SJCRH30 (cell line): ENCODE data around the gene MAP3K14. TPM values are rescaled to one million over a fixed set of nuclear protein-coding genes. Genes with fewer than 3 reads are reported as not detected.
A peak's percentile ranks its signal among the peaks of the same experiment; 100 is the strongest.

ENCODE experiments used
- DNase-seq, 2 experiments: peaks; one replicate each; pipeline ENCODE4 v3.0.0-alpha.2; 2015 to 2020
- H3K27ac ChIP-seq: fragments of 250-450 bp; sonication (Bioruptor Pico); 2 replicates; pipeline ENCODE4 v1.5.1; 2020; ENCODE audit warnings: mild to moderate bottlenecking, moderate library complexity
- H3K27me3 ChIP-seq: fragments of 250-450 bp; sonication (Bioruptor Pico); 2 replicates; pipeline ENCODE4 v1.5.1; 2020; ENCODE audit warnings: mild to moderate bottlenecking, moderate library complexity
- H3K36me3 ChIP-seq: fragments of 250-450 bp; sonication (Bioruptor Pico); 2 replicates; pipeline ENCODE4 v1.5.1; 2020; ENCODE audit warnings: mild to moderate bottlenecking, moderate library complexity
- H3K4me1 ChIP-seq: fragments of 250-450 bp; sonication (Bioruptor Pico); 2 replicates; pipeline ENCODE4 v1.5.1; 2020; ENCODE audit warnings: mild to moderate bottlenecking, moderate library complexity
- H3K4me3 ChIP-seq: fragments of 250-450 bp; sonication (Bioruptor Pico); 2 replicates; pipeline ENCODE4 v1.5.1; 2020; ENCODE audit warnings: mild to moderate bottlenecking, moderate library complexity
- H3K9me3 ChIP-seq: fragments of 250-450 bp; sonication (Bioruptor Pico); replicated peaks from 2 replicates; pipeline ENCODE4 v1.5.1; 2020; ENCODE audit warnings: mild to moderate bottlenecking, moderate library complexity
- total RNA-seq: library from RNA; depleted of rRNA; stranded (reverse); fragments of >200 nt; shearing (Covaris generic); gene quantifications from 2 replicates; pipeline ENCODE4 v1.2.3, GENCODE V29; 2014

Gene MAP3K14
- total RNA-seq, 1 experiment from 2014 or later, result 4.7 TPM

DNA sequence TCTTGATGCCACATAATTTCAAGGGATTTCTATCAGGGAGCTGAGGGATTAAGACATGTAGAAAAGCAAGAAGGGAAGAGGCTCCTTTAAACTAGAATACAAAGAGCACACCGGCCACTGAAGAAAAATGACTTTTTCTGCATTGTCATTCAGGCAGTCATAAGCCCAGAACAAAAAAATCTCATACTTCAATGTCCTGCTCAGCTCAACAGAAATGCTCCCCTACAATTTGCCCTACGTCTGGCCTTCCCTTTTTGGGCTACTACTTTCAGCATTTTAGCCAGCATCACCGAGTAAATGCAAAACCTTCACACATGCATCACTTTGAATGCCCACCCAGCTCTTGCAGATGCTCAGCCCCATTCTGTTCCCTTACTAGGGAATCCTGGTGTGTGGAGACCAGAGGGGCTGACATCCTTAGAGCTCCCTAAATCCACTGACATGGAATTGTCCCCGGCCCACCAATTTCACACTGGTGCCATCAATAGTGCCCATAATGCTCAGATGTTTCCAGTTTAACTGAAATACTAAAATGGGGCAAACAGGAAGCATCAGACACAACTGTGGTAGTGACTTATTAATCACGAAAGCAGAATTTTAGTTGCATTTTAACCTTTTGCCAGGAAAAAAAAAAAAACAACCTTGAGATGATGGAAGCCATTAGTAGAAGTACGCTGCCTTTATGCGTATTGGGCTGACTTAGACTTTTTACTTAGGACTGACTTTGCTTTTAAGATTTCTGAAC is 2.7 kb downstream of the MAP3K14 start:
- no peak overlapping the region for H3K4me3 ChIP-seq
- H3K9me3 ChIP-seq, result no peaks in the 10 kb centered on the region
- no peaks in the 10 kb centered on the region for H3K36me3 ChIP-seq
- H3K27me3 ChIP-seq, result no peaks in the 10 kb centered on the region
- DNase-seq, result no peak
- H3K27ac ChIP-seq, result no peak overlapping the region
- peaks cover 24% of the 10 kb centered on the region for H3K4me1 ChIP-seq

DNA sequence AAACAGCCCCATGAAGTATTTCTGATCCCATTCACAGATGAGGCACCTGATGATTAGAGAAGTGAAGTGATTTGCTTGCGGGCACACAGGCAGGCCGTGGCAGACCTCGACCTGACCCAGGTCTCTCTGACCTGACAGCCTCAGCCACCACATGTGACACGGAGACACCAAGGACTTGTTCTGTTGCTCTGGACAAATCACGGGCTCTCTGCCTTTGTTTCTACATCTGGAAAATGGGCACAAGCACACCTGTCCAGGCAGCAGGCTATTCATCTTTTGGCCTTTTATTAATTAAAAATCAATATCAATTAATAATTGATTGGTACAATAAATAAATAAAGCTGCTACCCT is 3.4 kb downstream of the MAP3K14 start:
- Histone ChIP-seq H3K36me3 (no peaks in the 10 kb centered on the region; the same call in 1 of the 2 replicates), H3K4me1 (peaks cover 24% of the 10 kb centered on the region), H3K4me3 (no peak overlapping the region), H3K27ac (no peak overlapping the region), H3K27me3 (no peaks in the 10 kb centered on the region), H3K9me3 (no peaks in the 10 kb centered on the region)
- no peak for DNase-seq

DNA sequence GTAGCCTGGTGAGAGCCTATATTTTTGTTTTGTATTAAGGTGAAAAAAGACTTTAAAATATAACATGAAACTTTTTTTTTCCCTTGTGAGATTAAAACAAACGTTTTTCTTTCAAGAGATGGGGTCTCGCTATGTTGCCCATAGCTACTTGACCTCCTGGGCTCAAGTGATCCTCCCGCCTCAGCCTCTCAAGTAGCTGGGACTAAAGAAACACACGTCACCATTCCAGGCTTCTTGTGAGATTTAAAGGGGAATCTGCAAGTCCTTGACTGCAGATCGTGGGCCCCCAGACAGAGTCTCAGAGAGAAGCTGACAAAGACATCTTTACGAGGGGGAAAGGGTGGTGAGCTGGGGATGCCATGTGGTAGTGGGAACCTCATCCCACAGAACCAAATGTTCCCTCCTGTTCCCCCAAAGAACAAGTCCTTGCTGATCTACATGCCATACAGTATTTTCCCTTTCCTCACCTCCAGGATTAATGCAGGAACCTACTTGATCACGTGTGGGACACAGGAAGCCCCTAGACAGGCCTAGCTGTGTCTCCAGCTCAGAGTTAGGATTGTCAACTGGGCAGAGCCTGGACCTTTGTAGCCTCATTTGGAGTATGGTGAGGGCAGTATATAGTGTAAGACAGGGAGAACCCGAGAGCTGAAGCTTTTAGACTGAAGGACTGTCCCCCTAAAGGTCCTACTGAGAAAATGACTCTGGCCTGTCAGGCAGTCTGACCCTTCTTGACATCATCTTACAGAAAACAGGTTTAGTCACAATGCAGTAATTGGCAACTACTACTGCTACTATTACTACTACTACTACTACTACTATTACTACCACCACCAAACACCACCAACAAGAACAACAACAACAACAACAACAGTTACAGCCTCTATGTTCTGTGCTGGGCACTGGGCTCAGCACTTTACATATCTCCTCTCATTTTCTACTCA is 4.1 kb downstream of the MAP3K14 start:
- DNase-seq, result no peak
- Histone ChIP-seq H3K27me3 (no peaks in the 10 kb centered on the region), H3K27ac (no peak overlapping the region), H3K4me3 (no peak overlapping the region), H3K9me3 (no peaks in the 10 kb centered on the region), H3K36me3 (no peaks in the 10 kb centered on the region; the same call in 1 of the 2 replicates), H3K4me1 (peaks cover 24% of the 10 kb centered on the region)

DNA sequence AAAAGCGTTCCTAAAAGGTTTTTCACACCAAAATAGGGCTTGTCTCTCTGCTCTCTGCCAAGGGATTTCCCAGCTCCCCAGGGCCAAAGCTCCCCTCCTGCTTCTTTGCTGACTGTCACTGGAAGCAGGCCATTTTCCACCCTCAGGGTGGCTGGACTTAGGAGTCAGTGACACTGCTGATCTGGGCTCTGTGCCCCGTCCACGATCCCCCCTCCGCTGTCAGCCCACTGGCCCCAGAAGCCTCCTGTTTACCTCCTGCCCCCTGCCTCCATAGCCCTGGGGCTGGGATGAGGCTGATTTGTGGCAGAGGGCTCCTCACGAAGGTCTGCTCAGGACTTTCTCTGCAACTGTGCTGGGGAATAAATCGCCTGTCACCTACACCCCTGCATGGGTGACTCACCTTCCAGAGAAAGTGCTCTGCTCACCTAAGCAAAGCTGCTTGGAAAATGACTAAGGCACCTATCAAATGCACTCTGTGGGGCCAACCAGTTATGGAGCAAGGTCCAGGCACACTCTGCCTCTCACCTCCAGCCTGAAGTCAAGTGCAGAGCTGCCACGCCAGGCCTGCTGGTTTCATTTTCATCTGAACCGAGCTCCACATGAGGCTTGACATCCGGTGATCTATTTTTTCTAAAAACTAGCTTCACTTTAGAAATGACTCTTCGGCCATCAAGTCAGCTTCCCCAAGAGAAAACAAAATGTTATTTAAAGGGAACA is 4.9 kb downstream of the MAP3K14 start:
- H3K4me1 ChIP-seq, result peaks cover 24% of the 10 kb centered on the region
- no peak for DNase-seq
- H3K36me3 ChIP-seq, result no peaks in the 10 kb centered on the region; the same call in 1 of the 2 replicates

DNA sequence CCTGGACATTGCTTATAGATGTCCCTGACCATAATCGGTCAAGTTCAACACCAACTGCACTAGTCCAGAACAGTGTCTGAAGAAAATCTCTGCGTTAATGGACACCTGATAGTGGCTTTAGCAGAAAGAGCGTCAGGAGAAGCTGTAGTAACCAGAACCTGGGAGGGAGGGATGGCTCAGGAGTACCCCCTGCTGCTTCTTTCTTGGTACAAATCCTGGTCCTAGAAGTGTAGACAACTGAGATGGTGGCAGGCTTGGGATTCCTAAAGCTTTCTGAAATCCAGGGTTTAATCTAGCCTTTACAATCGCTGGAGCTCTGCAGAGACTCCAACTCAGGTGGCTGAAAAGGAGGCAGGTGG is 5.4 kb downstream of the MAP3K14 start:
- H3K4me1 ChIP-seq, result peaks cover 25% of the 10 kb centered on the region
- H3K9me3 ChIP-seq, result no peaks in the 10 kb centered on the region
- no peak overlapping the region for H3K4me3 ChIP-seq

More for the DNA sequence above, 4.9 kb downstream of the MAP3K14 start:
- H3K9me3 ChIP-seq, result no peaks in the 10 kb centered on the region
- no peaks in the 10 kb centered on the region for H3K27me3 ChIP-seq
- no peak overlapping the region; the same call in 1 of the 2 replicates for H3K27ac ChIP-seq
- no peak overlapping the region for H3K4me3 ChIP-seq

DNA sequence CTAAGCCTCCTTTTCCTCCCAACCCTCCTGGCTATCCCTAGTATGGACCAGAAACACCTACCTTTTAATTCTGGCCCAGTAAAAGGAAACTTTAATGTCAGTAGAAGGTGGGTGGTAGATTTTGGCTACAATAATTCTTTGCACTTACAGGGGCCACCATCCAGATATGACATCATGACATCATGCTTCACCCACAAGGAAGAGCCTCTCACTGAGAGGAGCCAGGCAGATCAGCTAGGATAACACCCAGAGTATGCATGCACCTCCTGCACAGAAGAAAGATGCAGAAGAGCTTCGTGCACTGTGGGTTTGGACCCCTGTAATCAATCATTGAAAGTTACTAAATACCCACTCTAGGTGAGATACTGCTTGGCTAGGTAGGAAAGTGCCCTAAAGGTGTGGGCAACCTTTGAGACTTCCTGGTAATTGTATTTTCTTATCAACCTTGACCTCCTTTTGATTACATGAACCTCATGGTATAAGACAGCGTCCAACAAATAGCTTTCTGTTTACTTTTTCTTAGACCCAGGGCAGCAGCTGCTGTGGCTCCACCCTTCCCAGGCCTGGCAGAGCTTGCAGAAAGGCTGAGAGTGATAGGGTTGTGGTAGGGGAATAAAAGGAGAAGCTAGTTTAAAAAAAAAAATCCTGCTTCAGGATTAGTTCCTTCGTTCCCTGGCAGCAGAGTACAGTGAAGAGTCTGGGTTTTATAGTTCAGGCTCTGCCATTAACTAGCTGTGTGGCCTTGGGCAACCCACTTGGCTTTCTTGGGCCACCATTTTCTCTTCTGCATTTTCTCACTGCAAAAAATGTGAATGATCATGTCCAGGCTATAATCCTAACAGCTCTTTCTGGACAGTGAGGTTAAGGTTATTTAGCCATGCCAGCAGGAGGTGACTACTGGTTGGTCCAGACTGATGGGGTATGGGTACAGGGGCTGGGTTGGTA is 6.2 kb downstream of the MAP3K14 start:
- H3K36me3 ChIP-seq, result no peaks in the 10 kb centered on the region; the same call in 1 of the 2 replicates
- peak overlapping the region; percentile 16; the same call in 1 of the 2 replicates for H3K27ac ChIP-seq
- H3K9me3 ChIP-seq, result no peaks in the 10 kb centered on the region
- no peaks in the 10 kb centered on the region for H3K27me3 ChIP-seq
- H3K4me3 ChIP-seq, result no peak overlapping the region
- peak; percentile 74 to 78 for DNase-seq
- peaks cover 30% of the 10 kb centered on the region for H3K4me1 ChIP-seq

More for the DNA sequence above, 5.4 kb downstream of the MAP3K14 start:
- no peaks in the 10 kb centered on the region for H3K27me3 ChIP-seq
- peak in 1 of 2 experiments; percentile 38 for DNase-seq
- H3K36me3 ChIP-seq, result no peaks in the 10 kb centered on the region; the same call in 1 of the 2 replicates
- H3K27ac ChIP-seq, result peak overlapping the region; percentile 16; the same call in 1 of the 2 replicates

DNA sequence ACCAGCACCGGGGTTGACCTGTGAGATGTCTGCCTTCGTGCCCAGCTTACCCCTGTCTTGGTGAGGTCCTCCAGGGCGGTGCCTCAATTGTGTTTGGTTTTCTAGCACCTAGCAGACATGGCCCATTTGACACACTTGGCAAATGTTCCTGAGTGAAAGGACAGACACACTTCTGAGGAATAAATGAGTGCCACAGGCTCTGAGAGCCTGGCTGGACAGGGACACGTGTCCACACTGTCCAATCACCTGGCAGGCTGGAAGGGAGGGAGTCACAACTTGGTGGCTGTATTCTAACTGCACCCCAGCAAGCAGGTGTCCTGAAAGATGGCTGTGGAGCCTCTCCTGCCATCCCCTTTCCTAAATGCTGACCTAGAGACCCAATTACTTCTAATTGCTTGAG is 7.4 kb downstream of the MAP3K14 start:
- H3K27ac ChIP-seq, result no peak overlapping the region

DNA sequence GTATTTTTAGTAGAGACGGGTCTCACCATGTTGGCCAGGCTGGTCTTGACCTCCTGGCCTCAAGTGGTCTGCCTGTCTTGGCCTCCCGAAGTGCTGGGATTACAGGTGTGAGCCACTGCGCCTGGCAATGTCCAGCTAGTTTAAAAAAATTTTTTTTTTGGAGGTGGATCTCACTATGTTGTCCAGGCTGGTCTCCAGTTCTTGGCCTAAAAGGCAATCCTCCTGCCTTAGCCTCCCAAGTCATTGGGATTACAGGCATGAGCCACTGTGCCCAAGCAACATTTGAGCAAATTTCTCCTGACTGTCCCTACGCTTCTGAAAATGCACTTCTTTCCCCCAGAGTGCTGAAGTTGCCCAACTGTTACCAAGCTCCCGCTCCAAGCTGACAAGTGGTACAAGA is 8.0 kb downstream of the MAP3K14 start:
- Histone ChIP-seq H3K36me3 (no peaks in the 10 kb centered on the region; the same call in 1 of the 2 replicates), H3K27me3 (no peaks in the 10 kb centered on the region), H3K4me1 (peaks cover 30% of the 10 kb centered on the region)

More for the DNA sequence above, 7.4 kb downstream of the MAP3K14 start:
- Histone ChIP-seq H3K27me3 (no peaks in the 10 kb centered on the region), H3K4me1 (peaks cover 30% of the 10 kb centered on the region), H3K9me3 (no peaks in the 10 kb centered on the region), H3K4me3 (no peak overlapping the region), H3K36me3 (no peaks in the 10 kb centered on the region; the same call in 1 of the 2 replicates)
- DNase-seq, result no peak

DNA sequence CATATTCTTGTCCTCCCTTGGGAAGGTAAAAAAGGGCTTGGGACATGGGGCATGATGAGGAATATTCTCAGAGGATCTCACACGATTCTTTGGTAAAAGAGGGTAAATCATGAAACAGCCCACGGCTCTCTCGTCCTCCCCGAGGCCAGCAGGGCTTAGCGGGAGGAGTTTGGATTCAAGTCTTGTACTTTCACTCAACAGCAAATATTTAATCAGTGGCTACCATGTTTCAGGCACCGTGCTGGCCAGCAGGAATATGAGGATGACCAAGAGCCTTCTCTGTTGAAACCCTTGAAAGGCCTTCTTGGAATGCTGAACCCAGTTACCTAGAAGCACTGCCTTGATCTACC is 8.8 kb downstream of the MAP3K14 start:
- H3K4me1 ChIP-seq, result peaks cover 30% of the 10 kb centered on the region
- no peak overlapping the region for H3K27ac ChIP-seq
- no peaks in the 10 kb centered on the region for H3K9me3 ChIP-seq

More for the DNA sequence above, 8.0 kb downstream of the MAP3K14 start:
- no peak for DNase-seq
- Histone ChIP-seq H3K27ac (no peak overlapping the region), H3K4me3 (no peak overlapping the region), H3K9me3 (no peaks in the 10 kb centered on the region)

DNA sequence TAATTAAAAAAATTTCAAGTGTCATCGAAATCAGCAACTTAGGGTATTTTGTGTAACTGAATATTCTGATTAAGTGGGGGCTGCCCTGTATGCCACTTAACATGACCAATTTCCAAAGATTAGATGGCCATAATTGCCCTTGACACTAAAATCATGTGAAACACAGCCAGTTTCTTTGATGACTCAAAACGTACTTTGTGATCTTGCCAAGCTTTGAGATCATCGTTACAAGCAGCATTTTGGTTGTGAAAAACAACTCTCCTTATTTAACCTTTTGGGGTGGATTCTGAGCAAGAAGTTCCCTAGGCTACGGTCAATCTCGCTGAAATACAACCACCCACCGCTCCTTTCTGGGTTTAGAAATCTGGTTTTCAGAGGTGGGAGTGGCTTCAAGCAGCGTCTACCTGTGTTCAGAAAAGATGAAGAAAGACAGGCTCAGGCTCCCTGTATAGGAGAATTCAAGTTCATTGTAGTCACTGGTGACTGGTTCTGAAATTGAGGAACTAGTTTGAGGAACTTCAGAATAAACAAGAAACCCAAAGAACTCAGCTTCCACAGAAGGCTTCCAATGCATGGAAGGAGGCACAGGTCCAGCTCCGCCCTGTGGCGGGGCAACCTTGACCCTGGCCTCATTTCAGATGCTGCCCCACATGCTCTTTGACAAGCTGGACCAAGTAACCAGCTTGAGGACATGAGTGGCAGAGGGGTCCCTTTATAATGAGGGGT is 9.4 kb downstream of the MAP3K14 start:
- Histone ChIP-seq H3K4me3 (no peak overlapping the region), H3K9me3 (no peaks in the 10 kb centered on the region), H3K27ac (no peak overlapping the region), H3K36me3 (no peaks in the 10 kb centered on the region; the same call in 1 of the 2 replicates), H3K4me1 (peaks cover 30% of the 10 kb centered on the region), H3K27me3 (no peaks in the 10 kb centered on the region)
- DNase-seq, result no peak

More for the DNA sequence above, 8.8 kb downstream of the MAP3K14 start:
- H3K36me3 ChIP-seq, result no peaks in the 10 kb centered on the region; the same call in 1 of the 2 replicates
- no peaks in the 10 kb centered on the region for H3K27me3 ChIP-seq
- H3K4me3 ChIP-seq, result no peak overlapping the region
- DNase-seq, result no peak

DNA sequence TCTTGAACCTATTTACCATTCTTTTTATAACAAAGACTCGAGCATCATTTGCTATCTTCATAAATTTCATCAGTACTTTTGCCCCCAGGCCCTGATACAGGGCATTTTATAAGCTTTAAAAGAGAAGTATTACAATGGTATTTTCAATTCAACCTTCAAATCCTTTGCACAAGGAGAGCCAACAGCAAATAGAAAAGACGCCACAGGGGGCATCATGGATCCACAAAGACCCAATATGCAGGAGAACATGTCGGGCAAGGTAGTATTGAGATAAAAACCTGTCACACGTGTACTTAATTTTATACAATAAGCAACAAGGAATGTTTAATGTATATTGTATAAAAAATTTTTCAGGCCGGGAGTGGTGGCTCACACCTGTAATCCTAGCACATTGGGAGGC is 10.2 kb downstream of the MAP3K14 start:
- H3K4me1 ChIP-seq, result peaks cover 27% of the 10 kb centered on the region
- H3K27ac ChIP-seq, result no peak overlapping the region
- no peaks in the 10 kb centered on the region for H3K27me3 ChIP-seq
- no peaks in the 10 kb centered on the region; the same call in 1 of the 2 replicates for H3K36me3 ChIP-seq
- H3K4me3 ChIP-seq, result no peak overlapping the region
- no peak for DNase-seq
- no peaks in the 10 kb centered on the region for H3K9me3 ChIP-seq

DNA sequence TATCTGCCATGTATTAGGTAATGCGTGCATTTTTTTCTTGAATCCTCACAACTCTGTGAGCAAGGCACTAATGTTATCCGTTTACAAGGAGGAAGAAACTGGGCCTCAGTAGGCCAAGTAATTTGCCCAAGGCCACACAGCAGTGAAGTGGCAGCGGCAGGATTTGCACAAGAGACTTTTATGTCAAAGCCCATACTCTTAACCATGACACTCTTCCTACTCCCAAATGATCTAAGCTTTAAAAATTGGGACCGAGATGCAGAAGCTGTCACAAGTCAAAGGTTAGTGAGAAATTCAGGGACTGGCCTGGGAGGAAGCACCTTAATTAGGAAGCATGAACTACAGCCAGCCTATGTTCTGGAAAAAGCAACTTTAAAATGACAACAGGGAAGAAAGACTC is 10.7 kb downstream of the MAP3K14 start:
- Histone ChIP-seq H3K36me3 (no peaks in the 10 kb centered on the region; the same call in 1 of the 2 replicates), H3K4me3 (no peak overlapping the region), H3K4me1 (peaks cover 21% of the 10 kb centered on the region), H3K9me3 (no peaks in the 10 kb centered on the region), H3K27ac (no peak overlapping the region), H3K27me3 (no peaks in the 10 kb centered on the region)
- DNase-seq, result no peak

DNA sequence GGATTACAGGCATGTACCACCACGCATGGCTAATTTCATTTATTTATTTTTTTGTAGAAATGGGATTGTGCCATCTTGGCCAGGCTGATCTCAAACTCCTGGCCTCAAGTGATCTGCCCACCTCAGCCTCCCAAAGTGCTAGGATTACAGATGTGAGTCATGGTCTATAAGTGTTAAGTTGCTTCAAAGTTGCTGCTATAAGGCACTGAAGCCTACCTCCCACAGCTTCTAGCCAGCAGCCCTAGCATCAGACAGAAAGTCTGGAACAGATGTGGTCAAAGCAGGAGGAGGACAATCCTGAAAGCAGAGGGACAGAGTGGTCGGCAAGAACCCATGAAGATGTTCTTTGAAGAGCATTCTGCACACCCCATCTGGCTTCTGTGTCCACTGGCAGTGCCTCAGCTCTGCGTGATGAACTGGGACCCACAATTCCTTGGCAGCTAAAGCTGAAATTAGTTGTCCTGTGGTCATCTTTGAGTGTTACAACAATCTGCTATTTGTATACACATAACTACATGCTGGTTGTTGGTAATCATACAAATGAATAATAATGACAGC is 11.2 kb downstream of the MAP3K14 start:
- DNase-seq, result peak in 1 of 2 experiments; percentile 41
- no peaks in the 10 kb centered on the region; the same call in 1 of the 2 replicates for H3K36me3 ChIP-seq
- H3K4me1 ChIP-seq, result peaks cover 17% of the 10 kb centered on the region
- H3K27me3 ChIP-seq, result no peaks in the 10 kb centered on the region
- H3K4me3 ChIP-seq, result no peak overlapping the region
- H3K27ac ChIP-seq, result no peak overlapping the region
- no peaks in the 10 kb centered on the region for H3K9me3 ChIP-seq
